Fibroblast of lung (primary cell): ENCODE measurements around the gene KCNT2.

Source experiments
- EZH2 ChIP-seq: IDR thresholded peaks from 2 replicates; pipeline ENCODE4 v1.5.1; 2012; ENCODE audit warnings: low read length, control low read depth, mild to moderate bottlenecking; ENCODE audit errors: missing control alignments
- TF ChIP-seq, protein P1 (sequence below), 2 donors: IDR thresholded peaks in 1 of 2; conservative IDR thresholded peaks in 1 of 2; 1 replicate in 1 of 2; 2 replicates in 1 of 2; pipeline ENCODE4 v1.5.1; 2011 to 2012; ENCODE audit warnings: low read length in 2 of 2, control low read depth in 1 of 2, inconsistent platforms in 1 of 2, low read depth in 1 of 2, mild to moderate bottlenecking in 1 of 2

DNA sequence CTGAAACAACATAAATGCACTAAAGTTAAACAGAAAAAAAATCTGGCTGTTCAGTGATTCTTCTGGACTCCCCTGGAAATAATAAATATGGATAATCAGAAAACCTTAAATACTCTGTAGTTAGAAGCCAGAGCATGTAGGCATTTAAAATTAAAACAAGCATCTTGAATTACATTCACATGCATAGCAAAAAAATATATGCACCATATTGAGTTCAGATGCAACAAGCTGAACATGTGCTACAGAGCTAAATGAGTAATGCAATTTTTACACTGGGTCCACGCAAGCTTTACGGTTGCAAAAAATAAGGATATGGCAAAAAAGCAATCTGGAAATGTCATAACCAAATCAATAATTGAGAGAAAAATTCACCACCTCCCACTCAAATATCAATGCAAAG lies 11.5 kb upstream of the KCNT2 start:
- TF ChIP-seq, protein P1, sequence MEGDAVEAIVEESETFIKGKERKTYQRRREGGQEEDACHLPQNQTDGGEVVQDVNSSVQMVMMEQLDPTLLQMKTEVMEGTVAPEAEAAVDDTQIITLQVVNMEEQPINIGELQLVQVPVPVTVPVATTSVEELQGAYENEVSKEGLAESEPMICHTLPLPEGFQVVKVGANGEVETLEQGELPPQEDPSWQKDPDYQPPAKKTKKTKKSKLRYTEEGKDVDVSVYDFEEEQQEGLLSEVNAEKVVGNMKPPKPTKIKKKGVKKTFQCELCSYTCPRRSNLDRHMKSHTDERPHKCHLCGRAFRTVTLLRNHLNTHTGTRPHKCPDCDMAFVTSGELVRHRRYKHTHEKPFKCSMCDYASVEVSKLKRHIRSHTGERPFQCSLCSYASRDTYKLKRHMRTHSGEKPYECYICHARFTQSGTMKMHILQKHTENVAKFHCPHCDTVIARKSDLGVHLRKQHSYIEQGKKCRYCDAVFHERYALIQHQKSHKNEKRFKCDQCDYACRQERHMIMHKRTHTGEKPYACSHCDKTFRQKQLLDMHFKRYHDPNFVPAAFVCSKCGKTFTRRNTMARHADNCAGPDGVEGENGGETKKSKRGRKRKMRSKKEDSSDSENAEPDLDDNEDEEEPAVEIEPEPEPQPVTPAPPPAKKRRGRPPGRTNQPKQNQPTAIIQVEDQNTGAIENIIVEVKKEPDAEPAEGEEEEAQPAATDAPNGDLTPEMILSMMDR (conservative IDR thresholded peaks at IDR 0.05 in 1 of 2, IDR thresholded peaks at IDR 0.05 in 1 of 2; ENCODE audit: low read depth in 1 of 2, low read length in 2 of 2) = no peak
- no peak for TF ChIP-seq EZH2
